Natural killer cell (primary cell): Measurements from ENCODE around the gene PANX2. TPM values are rescaled to one million over a fixed set of nuclear protein-coding genes. Genes with fewer than 3 reads are reported as not detected.

Source experiments
- ATAC-seq, 3 donors: fragments of 150-1000 bp in 2 of 3; fragments of 200-7000 bp in 1 of 3; cut with Tn5 transposase; 1 replicate in 1 of 3; 2 replicates in 2 of 3; pipeline ENCODE4 v1.10.0; 2021; ENCODE audit warnings: mild to moderate bottlenecking in 2 of 3, moderate library complexity in 2 of 3
- DNase-seq, 2 donors: peaks; one replicate each; pipeline versions ENCODE4 v3.0.0 to v3.0.0-alpha.2; 2013 to 2021; ENCODE audit warnings: mixed read lengths in 1 of 2
- H3K27ac ChIP-seq: one replicate; pipeline ENCODE4 v1.5.1; 2013; ENCODE audit warnings: mild to moderate bottlenecking, low read length
- H3K27me3 ChIP-seq: one replicate; pipeline ENCODE4 v1.6.1; 2013; ENCODE audit warnings: low read length; ENCODE audit not compliant: control insufficient read depth, insufficient read depth
- H3K36me3 ChIP-seq: one replicate; pipeline ENCODE4 v1.6.1; 2013; ENCODE audit warnings: low read length; ENCODE audit not compliant: control insufficient read depth, insufficient read depth
- H3K4me1 ChIP-seq: one replicate; pipeline ENCODE4 v1.6.1; 2013; ENCODE audit warnings: low read length; ENCODE audit not compliant: control insufficient read depth, insufficient read depth
- H3K4me3 ChIP-seq: one replicate; pipeline ENCODE4 v1.5.1; 2013; ENCODE audit warnings: low read length
- H3K9me3 ChIP-seq: one replicate; pipeline ENCODE4 v1.6.1; 2013; ENCODE audit warnings: low read length; ENCODE audit not compliant: control insufficient read depth, insufficient read depth
- H3K27ac Mint-ChIP-seq, 2 donors: one replicate each; pipeline ENCODE4 v1.8.0; 2022; ENCODE audit warnings: mild to moderate bottlenecking in 2 of 2, mixed read lengths in 2 of 2, moderate library complexity in 1 of 2
- H3K27me3 Mint-ChIP-seq, 2 donors: one replicate each; pipeline ENCODE4 v1.8.0; 2022; ENCODE audit warnings: low read depth in 2 of 2, mixed read lengths in 2 of 2
- H3K36me3 Mint-ChIP-seq: one replicate; pipeline ENCODE4 v1.8.0; 2022; ENCODE audit warnings: mixed read lengths
- H3K4me1 Mint-ChIP-seq, 2 donors: one replicate each; pipeline ENCODE4 v1.8.0; 2022; ENCODE audit warnings: mixed read lengths in 2 of 2
- H3K4me3 Mint-ChIP-seq: one replicate; pipeline ENCODE4 v1.8.0; 2022; ENCODE audit warnings: mild to moderate bottlenecking, moderate library complexity, mixed read lengths
- H3K9me3 Mint-ChIP-seq, 2 donors: one replicate each; pipeline ENCODE4 v1.8.0; 2022; ENCODE audit warnings: mixed read lengths in 2 of 2
- WGBS: methylation state at CpG from one replicate; pipeline ENCODE4 v1.1.7; 2013; ENCODE audit warnings: missing lambda C conversion rate; ENCODE audit not compliant: insufficient coverage; 5-methylcytosine and 5-hydroxymethylcytosine counted together
- intact Hi-C: fragments of 100-400 bp; cut with micrococcal nuclease; formaldehyde crosslinking; loops from one replicate; pipeline ENCODE4 v1.14.2; 2022
- total RNA-seq, 4 donors: library from RNA; stranded (reverse); fragments of 120-200 nt in 1 of 4; gene quantifications; one replicate each; pipeline versions ENCODE4 v1.2.3 to v1.2.4, GENCODE V29; 2013 to 2022
- TF ChIP-seq, protein P1 (sequence below): fragments of 200-600 bp; IDR thresholded peaks from one replicate; pipeline ENCODE4 v1.8.0; 2022; ENCODE audit warnings: antibody characterized with exemption

PANX2 gene
- total RNA-seq, 3 donors from 2014 or later (not counting 1 experiment from before 2014, with no cell fraction given) = 0.16 to 3.4 (median 0.27) TPM

GRCh38 chr22:50226875-50227165, 56.3 kb downstream of the PANX2 start:
- Histone ChIP-seq H3K36me3 (peaks cover 53% of the 10 kb centered on the region), H3K27ac (no peak overlapping the region), H3K27me3 (no peaks in the 10 kb centered on the region), H3K4me3 (no peak overlapping the region), H3K4me1 (no peaks in the 10 kb centered on the region), H3K9me3 (no peaks in the 10 kb centered on the region)
- TF ChIP-seq, protein P1, sequence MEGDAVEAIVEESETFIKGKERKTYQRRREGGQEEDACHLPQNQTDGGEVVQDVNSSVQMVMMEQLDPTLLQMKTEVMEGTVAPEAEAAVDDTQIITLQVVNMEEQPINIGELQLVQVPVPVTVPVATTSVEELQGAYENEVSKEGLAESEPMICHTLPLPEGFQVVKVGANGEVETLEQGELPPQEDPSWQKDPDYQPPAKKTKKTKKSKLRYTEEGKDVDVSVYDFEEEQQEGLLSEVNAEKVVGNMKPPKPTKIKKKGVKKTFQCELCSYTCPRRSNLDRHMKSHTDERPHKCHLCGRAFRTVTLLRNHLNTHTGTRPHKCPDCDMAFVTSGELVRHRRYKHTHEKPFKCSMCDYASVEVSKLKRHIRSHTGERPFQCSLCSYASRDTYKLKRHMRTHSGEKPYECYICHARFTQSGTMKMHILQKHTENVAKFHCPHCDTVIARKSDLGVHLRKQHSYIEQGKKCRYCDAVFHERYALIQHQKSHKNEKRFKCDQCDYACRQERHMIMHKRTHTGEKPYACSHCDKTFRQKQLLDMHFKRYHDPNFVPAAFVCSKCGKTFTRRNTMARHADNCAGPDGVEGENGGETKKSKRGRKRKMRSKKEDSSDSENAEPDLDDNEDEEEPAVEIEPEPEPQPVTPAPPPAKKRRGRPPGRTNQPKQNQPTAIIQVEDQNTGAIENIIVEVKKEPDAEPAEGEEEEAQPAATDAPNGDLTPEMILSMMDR = no peak
- peaks cover 0 to 11% of the 10 kb centered on the region in 2 donors for H3K4me1 Mint-ChIP-seq
- no peak for DNase-seq
- no peak overlapping the region for H3K27ac Mint-ChIP-seq
- intact Hi-C loops = no loop called here
- H3K9me3 Mint-ChIP-seq = no peaks in the 10 kb centered on the region
- ATAC-seq = peak in 1 of 3 donors; percentile 8
- H3K4me3 Mint-ChIP-seq = no peak overlapping the region
- 94% methylated on average over 18 of the region's 18 CpGs for WGBS
- peaks cover 7% of the 10 kb centered on the region for H3K36me3 Mint-ChIP-seq
- no peaks in the 10 kb centered on the region for H3K27me3 Mint-ChIP-seq

DNA sequence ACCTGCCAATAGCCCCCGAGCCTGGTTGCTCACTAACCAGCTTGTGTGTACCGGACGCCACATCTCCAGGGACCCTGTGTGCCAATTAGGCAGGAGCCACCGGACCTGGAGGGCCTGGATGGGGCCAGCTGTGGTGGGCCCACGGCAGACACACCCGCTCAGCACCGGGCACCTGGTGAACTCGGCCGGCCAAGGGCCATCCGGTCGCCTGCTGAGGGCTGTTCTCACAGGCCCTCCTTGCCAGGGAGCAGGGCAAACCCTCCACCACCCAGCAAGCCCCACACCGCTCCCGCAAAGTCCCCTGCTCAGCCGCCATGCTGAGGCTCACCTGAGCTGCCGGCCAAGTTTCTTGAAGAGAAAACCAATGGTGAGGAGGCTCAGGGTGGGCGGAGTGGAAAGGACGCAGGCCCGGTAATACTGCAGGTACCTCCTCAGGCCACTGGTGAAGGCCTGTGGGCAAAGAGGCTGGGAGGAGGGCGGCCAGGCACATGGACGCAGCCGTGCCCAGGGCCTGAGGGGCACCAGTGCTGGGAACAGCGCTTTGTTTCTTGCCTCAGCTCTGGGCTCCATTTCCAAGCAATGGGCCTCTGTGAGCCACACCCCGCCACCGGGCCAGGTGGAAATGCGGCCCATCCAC, 57.2 kb downstream of the PANX2 start:
- DNase-seq = no peak
- peaks cover 48% of the 10 kb centered on the region for H3K36me3 ChIP-seq
- intact Hi-C loops = no loop called here
- Mint-ChIP-seq H3K4me1 (peaks cover 0 to 11% of the 10 kb centered on the region in 2 donors), H3K9me3 (no peaks in the 10 kb centered on the region), H3K36me3 (peaks cover 7% of the 10 kb centered on the region), H3K27me3 (no peaks in the 10 kb centered on the region), H3K4me3 (no peak overlapping the region), H3K27ac (no peak overlapping the region)
- WGBS = 94% methylated on average over 25 of the region's 25 CpGs
- TF ChIP-seq, protein P1 = no peak
- no peaks in the 10 kb centered on the region for H3K9me3 ChIP-seq
- no peaks in the 10 kb centered on the region for H3K4me1 ChIP-seq
- no peaks in the 10 kb centered on the region for H3K27me3 ChIP-seq
- H3K4me3 ChIP-seq = no peak overlapping the region
- ATAC-seq = no peak
- no peak overlapping the region for H3K27ac ChIP-seq

GRCh38 chr22:50228366-50228765, 57.8 kb downstream of the PANX2 start:
- H3K9me3 ChIP-seq = no peaks in the 10 kb centered on the region
- no peaks in the 10 kb centered on the region for H3K4me1 ChIP-seq
- no peak overlapping the region for H3K4me3 ChIP-seq
- TF ChIP-seq, protein P1 = no peak
- no peaks in the 10 kb centered on the region for H3K27me3 ChIP-seq
- intact Hi-C loops = no loop called here
- Mint-ChIP-seq H3K27ac (peak overlapping the region in 1 of 2 donors; percentile 65), H3K9me3 (no peaks in the 10 kb centered on the region), H3K36me3 (peaks cover 7% of the 10 kb centered on the region), H3K4me1 (peaks cover 0 to 11% of the 10 kb centered on the region in 2 donors), H3K4me3 (no peak overlapping the region), H3K27me3 (no peaks in the 10 kb centered on the region)
- 94% methylated on average over 9 of the region's 9 CpGs for WGBS
- H3K27ac ChIP-seq = no peak overlapping the region
- no peak for DNase-seq
- ATAC-seq = no peak
- H3K36me3 ChIP-seq = peaks cover 49% of the 10 kb centered on the region

DNA sequence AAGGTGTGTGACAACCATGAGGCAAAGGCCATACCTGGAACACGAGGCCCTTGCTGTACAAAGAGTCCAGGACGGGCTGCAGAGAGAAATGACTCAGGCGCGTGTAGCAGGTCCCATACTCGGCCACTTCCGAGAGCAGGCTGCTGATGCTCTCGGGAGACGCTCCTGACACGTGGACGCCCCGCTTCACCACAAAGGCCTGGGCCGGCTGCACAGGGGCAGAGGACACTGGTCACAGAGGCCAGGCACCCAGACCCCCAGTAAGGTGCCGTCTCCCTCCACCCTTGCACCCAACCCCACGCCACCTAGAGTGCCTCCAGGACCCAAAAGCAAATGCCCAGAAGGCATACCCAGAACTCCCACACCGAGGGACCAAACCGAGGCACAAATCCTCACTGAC, 58.8 kb downstream of the PANX2 start:
- peak overlapping the region in 1 of 2 donors; percentile 65 for H3K27ac Mint-ChIP-seq
- Histone ChIP-seq H3K36me3 (peaks cover 45% of the 10 kb centered on the region), H3K4me3 (no peak overlapping the region), H3K9me3 (no peaks in the 10 kb centered on the region), H3K4me1 (no peaks in the 10 kb centered on the region), H3K27me3 (no peaks in the 10 kb centered on the region), H3K27ac (no peak overlapping the region)
- intact Hi-C loops = no loop called here
- no peaks in the 10 kb centered on the region for H3K27me3 Mint-ChIP-seq
- no peaks in the 10 kb centered on the region for H3K9me3 Mint-ChIP-seq
- DNase-seq (no peak), ATAC-seq (no peak)
- TF ChIP-seq, protein P1 = no peak
- peaks cover 7 to 19% of the 10 kb centered on the region in 2 donors for H3K4me1 Mint-ChIP-seq
- WGBS = 98% methylated on average over 15 of the region's 16 CpGs
- H3K4me3 Mint-ChIP-seq = no peak overlapping the region
- H3K36me3 Mint-ChIP-seq = peaks cover under 1% of the 10 kb centered on the region
